T-helper 2 cell (primary cell): ENCODE measurements around the gene CCDC9B.

ENCODE experiments used
- DNase-seq, 5 experiments: peaks; one replicate each; pipeline versions ENCODE4 v3.0.0 to v3.0.0-alpha.2; 2012 to 2022
- total RNA-seq, 2 donors: gene quantifications; one replicate each; lab custom pipeline; 2026; lab: John Stamatoyannopoulos, UW

The CCDC9B gene
- 1.2 to 2.2 reads per million in 2 donors for total RNA-seq

- DNase-seq: no peak
Measured at GRCh38 chr15:40340740-40341400, at the start of gene CCDC9B. CCDC9B (minus strand) TSS chr15:40340939; CDS start chr15:40340819, 120 bp downstream.

- no peak for DNase-seq
Measured at GRCh38 chr15:40389824-40390595, 49.3 kb upstream of the CCDC9B start.

GRCh38 chr15:40388941-40389823, 48.4 kb upstream of the CCDC9B start:
- no peak for DNase-seq

- DNase-seq: no peak
Measured at GRCh38 chr15:40386480-40386879, 45.7 kb upstream of the CCDC9B start.

GRCh38 chr15:40382580-40383456, 42.1 kb upstream of the CCDC9B start, which contains the start of gene KNSTRN:
KNSTRN (plus strand) TSS chr15:40382721; CDS start chr15:40382836, 115 bp downstream.
- peak; percentile 67 to 96 (median 88) for DNase-seq

GRCh38 chr15:40381818-40382529, 41.2 kb upstream of the CCDC9B start:
- DNase-seq: no peak

DNA sequence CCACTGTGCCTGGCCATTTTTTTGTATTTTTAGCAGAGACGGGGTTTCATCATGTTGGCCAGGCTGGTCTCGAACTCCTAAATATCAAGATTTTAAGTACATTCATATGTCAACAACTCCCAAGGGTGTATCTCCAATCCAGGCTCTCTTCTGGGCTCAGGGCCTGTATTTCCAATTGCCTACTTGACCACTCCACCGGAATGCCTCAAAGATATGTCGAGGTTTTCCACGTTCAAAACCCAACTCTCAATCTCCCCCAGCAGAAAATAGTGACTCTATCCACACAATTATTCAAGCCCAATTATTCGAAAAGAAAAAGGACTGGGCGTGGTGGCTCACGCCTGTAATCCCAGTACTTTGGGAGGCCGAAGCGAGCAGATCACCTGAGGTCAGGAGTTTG, 39.9 kb upstream of the CCDC9B start:
- DNase-seq: no peak

GRCh38 chr15:40379853-40380252, 39.1 kb upstream of the CCDC9B start:
- DNase-seq: no peak

DNA sequence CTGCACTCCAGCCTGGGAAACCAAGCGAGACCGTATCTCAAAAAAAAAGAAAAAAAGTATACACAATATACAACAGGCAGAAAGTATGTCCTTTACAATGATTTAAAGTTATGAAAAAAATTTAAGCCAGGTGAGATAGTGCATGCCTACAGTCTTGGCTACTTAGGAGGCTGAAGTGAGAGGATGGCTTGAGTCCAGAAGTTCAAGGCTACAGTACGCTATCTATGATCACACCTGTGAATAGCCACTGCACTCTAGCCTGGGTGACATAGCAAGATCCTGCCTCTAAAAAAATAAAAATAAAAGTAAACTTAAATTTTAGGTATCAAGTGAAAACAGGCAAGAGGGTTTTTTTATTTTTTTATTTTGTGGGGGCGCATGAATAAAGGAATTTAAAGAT, 38.6 kb upstream of the CCDC9B start:
- DNase-seq: no peak

DNA sequence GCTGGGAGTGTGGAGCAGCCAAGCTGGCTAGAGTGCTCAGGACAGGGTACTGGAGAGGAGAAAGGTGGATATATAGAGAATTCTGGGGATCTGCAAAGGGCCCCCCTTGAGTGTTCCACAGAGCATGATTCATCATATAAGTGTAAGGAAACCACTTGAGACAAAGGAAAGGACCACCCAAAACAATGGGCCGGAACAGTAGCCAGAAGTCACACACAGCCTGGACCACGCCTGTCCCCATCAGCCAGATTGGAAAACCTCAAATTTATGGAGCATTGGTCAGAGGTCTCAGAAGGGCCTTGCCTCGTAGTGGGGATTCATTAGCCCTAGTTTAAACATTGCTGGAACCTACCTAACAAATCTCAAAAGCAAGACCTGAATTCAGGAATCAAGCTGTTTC, 36.9 kb upstream of the CCDC9B start:
- DNase-seq: no peak

DNA sequence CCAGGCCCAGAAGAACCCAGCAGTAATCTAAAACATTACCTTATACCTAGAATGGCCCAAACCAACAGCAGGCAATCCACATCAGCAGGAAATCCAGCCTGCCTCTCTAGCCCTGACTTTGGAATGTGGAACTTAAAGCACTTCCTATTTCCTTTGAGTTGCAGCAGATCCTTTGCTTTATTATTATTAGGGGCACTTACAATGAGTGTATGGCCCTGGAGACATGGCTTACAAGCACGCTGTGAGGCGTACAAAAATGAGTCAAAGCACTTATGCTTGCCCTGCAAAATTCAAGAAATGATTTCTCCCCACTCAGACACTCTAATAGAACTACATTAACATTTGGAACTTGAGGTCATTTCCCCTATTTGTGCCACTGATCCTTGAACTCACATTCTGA, 32.2 kb upstream of the CCDC9B start:
- no peak for DNase-seq

GRCh38 chr15:40369971-40370370, 29.2 kb upstream of the CCDC9B start:
- no peak for DNase-seq

GRCh38 chr15:40369474-40369869, 28.7 kb upstream of the CCDC9B start:
- DNase-seq: no peak

DNA sequence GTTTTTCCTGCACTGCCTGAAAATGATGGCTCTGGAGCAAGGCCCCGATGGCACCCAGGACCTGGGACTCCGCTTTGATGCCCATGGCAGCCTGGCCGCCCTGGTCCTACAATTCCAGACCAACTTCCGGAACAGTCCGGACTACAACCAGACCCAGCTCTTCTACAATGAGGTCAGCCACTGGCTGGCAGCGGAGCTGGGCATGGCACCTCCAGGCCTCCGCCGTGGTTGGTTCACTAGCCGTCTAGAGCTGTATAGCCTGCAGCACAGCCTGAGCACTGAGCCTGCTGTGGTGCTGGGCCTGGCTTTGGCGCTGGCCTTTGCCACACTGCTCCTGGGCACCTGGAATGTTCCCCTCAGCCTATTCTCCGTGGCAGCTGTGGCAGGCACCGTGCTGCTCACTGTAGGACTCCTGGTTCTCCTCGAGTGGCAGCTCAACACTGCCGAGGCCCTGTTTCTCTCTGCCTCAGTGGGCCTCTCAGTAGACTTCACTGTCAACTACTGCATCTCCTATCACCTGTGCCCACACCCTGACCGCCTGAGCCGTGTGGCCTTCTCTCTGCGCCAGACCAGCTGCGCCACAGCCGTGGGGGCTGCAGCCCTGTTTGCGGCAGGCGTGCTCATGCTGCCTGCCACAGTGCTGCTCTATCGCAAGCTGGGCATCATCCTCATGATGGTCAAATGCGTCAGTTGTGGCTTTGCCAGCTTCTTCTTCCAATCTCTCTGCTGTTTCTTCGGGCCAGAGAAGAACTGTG, 28.2 kb upstream of the CCDC9B start:
- no peak for DNase-seq

DNA sequence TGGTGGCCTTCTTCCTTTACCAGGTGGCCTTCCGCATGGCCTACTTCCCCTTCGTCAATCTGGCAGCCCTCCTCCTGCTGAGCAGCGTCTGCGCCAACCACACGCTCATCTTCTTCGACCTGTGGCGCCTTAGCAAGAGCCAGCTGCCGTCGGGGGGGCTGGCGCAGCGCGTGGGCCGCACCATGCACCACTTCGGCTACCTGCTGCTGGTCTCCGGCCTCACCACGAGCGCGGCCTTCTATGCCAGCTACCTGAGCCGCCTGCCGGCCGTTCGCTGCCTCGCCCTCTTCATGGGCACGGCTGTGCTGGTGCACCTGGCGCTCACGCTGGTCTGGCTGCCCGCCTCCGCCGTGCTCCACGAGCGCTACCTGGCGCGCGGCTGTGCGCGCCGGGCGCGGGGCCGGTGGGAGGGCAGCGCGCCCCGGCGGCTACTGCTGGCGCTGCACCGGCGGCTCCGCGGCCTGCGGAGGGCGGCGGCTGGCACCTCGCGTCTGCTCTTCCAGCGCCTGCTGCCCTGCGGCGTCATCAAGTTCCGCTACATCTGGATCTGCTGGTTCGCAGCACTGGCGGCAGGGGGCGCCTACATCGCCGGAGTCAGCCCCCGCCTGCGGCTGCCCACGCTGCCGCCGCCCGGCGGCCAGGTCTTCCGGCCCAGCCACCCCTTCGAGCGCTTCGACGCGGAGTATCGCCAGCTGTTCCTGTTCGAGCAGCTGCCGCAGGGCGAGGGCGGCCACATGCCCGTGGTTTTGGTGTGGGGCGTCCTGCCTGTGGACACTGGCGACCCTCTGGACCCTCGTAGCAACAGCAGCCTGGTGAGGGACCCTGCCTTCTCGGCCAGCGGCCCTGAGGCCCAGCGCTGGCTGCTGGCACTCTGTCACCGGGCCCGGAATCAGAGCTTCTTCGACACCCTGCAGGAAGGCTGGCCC, 27.2 kb upstream of the CCDC9B start:
- DNase-seq: peak; percentile 67 to 96 (median 82)

- DNase-seq: no peak
Measured at GRCh38 chr15:40367371-40367685, 26.6 kb upstream of the CCDC9B start.

- no peak for DNase-seq
Measured at GRCh38 chr15:40366457-40367370, 26.0 kb upstream of the CCDC9B start.
